NCI-H2171 (cell line): Measurements from ENCODE around the gene PLPP4.

Source experiments
- DNase-seq: peaks from one replicate; lab custom pipeline; 2025; lab: John Stamatoyannopoulos, UW

Gene PLPP4

DNA sequence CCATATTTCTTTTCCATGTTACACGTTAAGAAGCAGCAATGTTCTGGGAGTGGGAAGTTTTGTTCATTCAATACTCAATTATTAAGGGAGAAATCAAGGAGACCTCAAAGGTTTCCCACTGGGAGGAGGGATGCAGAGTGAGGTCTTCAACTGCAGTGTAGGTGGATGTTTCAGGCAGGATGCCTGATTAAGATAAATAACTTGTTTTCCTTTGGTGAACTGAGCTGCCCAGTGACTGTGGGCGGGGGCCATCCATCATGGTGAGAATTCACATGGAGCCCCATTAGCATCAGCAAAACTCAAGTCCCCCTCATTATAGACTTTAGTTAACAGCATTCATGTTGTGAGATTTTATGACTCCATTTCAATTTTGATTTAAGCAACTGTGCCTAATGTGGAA lies 121.1 kb downstream of the PLPP4 start:
- no peak for DNase-seq

DNA sequence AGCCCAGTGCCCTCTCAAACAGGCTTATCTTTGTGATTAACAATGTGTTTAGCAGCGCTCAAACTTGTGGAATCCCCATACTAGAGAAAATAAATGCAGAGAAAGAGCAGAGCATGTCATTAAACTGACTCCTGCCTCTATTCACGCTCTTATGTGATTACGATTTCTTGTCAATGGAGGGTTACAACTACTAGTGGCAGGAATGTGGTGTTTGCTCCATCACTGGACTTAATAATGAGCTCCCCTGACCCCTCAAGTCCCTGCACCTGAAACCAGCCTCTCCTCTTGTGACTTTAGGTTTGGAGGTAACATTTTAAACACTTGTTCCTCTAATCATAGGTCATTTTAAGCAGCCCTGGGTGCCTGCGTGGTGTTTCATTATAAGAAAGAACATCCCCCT lies 121.9 kb downstream of the PLPP4 start:
- no peak for DNase-seq

DNA sequence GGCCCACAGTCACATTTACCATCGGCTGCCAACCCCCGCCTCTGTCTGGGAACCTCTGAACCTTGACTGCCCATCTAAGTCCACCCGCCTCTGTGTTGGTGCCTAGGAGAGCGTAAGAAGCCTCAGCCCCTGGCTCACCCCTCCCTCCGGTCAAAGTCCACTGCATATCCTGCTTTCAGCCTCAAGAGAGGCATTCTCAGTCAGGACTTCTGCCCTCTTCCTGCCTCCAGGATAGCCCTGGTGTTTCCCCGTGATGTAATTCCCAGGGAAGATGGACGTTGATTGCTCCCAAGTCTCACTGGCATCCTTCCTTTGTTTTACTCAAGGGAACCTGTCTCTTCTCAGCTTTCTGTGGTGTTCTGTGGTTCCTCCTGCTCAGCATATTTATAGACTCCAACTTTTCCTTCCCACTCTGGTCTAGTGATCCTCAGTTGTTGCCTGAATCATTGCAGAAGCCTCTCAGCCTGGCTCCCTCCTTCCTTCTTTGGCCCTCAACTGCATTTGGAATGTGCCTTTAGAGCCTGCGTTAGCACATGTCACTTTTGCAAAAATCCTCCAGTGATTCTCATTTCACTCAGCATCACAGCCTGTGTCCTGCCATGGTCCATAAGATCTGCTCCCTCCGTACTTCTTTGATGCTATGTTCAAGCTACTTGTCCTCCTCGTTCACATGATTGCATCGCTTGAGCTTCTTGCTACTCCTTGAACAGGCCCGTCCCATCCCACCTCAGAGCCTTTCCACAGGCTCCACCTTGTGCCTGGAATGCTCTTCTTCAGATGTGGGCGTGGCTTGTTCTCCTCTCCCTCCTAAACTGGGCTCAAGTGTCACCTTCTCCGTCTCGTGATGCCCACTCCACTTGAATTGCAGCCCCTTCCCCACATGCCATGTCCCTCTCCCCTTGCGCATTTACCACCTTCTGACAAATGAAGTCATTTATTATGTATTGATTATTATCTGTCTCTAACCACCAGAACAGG lies 124.2 kb downstream of the PLPP4 start:
- no peak for DNase-seq

- DNase-seq: no peak
Measured at GRCh38 chr10:120582753-120583152, 125.7 kb downstream of the PLPP4 start.

DNA sequence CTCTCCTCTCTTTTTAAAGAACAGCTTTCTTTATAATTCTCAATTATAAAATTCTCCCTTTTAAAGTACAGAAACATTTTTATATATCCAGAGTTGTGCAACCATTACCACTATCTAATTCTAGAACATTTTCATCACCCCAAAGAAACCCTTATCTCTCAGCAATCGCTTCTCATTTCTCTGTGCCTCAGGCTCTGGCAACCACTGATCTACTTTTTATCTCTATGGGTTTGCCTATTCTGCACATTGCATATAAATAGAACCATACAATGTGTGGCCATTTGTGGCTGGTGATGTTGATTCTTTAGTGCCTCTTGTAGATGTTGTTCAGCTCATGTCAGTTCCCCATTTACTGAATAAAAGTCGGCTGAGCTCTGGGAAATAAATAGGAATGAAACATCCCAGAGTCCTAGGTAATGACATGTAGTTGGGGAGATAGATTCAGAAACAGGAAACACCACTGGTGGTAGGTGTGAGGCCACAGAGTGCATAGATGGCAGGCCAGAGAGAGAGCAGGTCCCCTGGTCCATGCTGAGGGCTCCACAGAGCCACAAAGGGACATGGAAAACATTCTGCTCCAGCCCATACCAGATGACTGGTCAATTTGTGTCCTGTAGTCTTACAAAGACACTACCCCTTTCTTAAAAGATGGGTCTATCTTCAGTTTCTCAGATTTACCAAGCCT lies 126.5 kb downstream of the PLPP4 start:
- DNase-seq: no peak

DNA sequence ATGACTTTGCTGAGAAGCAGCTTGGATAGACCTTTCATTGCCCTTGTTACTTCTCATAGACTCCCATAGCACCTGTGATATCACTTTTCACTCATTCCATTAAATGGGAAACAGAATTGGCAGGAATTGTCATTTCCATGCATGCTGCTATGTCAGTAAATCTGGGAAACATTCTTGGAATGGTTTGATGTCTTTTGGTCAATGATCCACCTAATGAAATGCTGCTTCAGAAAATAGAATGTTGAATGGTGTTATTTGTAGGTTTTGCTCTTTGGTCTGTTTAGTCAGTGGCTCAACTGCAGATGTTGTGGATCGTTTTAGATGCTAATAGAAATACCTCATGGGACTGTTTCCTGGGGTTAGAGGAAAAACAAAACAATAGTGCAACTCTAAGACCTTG lies 127.8 kb downstream of the PLPP4 start:
- DNase-seq: no peak

DNA sequence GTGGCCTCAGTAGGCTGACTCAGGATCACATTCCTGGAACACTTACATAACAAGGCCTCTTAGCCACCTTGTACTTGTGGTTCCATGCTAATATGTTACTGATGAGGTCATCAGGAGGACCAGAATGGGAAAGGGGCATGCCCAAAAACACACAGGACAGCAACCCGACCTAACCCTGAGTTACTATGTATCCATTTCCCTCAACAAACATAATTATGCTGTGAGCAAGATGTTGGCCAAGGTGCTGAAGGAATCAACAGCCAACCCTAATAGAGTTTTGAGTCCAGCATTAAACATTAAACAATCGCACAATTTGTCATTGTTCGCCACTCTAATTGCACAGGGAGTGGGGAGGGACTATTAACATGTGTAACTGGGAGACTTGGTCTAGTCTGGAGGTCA lies 129.4 kb downstream of the PLPP4 start:
- no peak for DNase-seq

DNA sequence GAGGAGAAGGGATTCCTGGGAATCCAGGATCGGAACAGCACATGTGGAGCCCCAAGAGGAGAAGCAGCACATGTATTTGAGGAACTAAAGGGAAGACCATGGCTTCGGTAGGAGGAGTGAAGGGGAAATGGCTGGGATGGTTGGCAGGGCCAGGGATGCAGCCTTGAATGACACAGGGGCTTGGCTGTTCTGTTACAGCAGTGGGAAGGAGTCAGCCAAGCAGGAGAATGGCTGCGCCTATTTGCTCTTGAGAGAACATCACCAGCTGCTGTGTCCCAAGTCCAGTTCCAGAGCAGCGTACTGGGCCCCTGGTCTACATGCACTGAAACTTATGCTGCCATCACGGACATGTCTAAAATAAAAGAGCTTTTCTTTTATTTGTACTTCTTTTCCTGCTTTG lies 130.0 kb downstream of the PLPP4 start:
- no peak for DNase-seq

DNA sequence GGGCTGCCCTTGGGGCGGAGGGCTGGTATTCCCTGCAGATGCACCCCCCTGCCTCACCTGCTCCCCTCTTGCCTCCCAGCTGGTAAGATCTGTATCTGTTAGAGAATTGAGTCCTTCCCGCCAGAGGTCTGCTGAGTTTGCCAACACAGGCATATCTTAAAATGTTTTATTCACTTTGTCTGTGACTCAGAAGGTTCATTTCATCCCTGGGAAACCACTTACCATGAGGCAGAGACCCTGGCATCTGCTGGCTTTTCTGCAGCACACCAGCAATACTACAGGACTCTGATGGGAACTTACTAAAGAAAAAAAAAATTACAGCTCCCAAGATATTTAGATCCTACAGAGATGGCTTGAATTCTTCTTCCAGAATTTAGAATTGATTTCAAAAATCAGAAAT lies 131.3 kb downstream of the PLPP4 start:
- no peak for DNase-seq

DNA sequence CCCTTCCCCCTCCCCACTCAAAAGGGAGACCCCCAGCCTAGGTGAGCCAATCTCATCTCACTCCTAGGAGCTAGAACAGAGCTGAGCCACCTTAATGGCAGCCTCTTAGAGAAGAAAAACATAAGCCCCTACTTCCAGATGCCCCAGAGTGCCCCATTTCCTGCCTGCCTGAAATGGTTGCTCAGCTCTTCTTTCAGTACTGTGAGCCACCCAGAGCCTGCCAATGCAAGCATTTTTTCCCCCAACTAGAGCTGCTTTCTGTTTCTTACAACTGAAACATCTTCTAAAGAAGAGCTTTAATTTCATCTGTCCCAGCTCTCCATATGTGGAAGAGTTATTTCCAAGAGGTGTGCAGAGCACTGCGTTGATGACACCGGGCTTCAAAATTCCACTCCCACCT lies 136.7 kb downstream of the PLPP4 start:
- DNase-seq: no peak

GRCh38 chr10:120597902-120598301 lies 140.9 kb downstream of the PLPP4 start:
- no peak for DNase-seq

GRCh38 chr10:120598386-120598785 lies 141.4 kb downstream of the PLPP4 start:
- DNase-seq: peak; percentile 80

GRCh38 chr10:120599200-120599724 lies 142.2 kb downstream of the PLPP4 start:
- DNase-seq: no peak

GRCh38 chr10:120600871-120601649 lies 144.0 kb downstream of the PLPP4 start:
- no peak for DNase-seq

DNA sequence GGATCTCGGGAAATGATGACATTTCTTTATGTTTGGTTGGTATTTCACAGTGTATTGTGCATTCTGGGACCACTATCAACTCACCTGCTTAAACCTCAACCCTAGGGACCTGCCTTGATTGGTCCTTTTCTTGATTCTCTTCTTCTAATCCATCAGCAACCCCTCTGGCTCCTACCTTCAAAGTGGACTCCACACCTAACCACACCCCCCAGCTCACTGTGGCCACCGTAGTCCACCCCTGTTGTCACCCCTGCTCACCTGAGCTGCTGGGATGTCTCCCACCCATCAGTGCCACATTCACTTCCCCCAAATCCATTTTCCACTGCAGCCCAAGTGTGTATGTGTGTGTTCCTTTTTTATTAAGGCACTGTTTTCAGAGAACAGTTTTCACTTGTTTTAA lies 145.0 kb downstream of the PLPP4 start:
- no peak for DNase-seq

- DNase-seq: no peak
Measured at GRCh38 chr10:120605410-120605809, 148.4 kb downstream of the PLPP4 start.

GRCh38 chr10:120606051-120606764 lies 149.2 kb downstream of the PLPP4 start:
- no peak for DNase-seq

DNA sequence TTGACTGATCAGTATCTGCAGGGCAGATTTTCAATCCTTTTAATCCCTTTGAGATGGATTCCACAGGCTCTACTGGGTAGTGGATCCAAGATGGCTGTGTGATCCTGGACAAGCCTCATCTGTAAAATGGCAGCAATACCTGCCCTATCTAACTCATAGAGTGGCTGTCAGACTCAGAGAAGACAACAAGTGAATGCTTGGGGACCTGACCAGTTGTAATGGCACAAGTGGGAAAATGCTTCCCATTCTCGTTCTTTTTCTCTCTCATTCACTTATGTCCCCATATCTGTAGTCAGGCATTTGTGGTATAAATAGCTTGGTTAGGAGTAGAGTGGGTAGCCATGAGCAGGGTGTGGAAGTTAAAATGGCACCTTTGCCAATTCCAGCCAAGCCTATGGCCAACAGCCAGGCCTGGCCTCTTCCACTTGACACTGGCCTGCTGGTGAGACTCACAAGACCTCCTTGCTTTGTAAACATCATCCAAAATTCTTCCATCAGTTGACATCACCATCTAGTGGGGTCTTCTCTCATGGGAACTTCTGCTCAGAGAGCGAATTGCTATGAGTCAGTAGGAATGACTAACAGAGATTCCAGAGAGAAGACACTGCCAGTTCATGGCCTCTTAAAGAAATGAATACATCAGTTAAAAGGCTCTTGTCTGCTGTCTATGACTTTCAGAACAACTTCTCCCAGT lies 150.1 kb downstream of the PLPP4 start:
- DNase-seq: no peak

GRCh38 chr10:120607710-120608703 lies 151.0 kb downstream of the PLPP4 start:
- DNase-seq: no peak

GRCh38 chr10:120609006-120609405 lies 152.0 kb downstream of the PLPP4 start:
- no peak for DNase-seq
